IPS-NIHi7 (cell line): ENCODE results near the gene SCN3A.
A peak's percentile ranks its signal among the peaks of the same experiment; 100 is the strongest.

ENCODE experiments used
- DNase-seq: peaks from one replicate; pipeline ENCODE4 v3.0.0; 2012; ENCODE audit warnings: mixed read lengths; ENCODE audit errors: extremely low spot score

The SCN3A gene

GRCh38 chr2:165112133-165112573 is 91.7 kb downstream of the SCN3A start:
- DNase-seq: no peak

- no peak for DNase-seq
Measured at GRCh38 chr2:165110394-165110793, 93.5 kb downstream of the SCN3A start.

DNA sequence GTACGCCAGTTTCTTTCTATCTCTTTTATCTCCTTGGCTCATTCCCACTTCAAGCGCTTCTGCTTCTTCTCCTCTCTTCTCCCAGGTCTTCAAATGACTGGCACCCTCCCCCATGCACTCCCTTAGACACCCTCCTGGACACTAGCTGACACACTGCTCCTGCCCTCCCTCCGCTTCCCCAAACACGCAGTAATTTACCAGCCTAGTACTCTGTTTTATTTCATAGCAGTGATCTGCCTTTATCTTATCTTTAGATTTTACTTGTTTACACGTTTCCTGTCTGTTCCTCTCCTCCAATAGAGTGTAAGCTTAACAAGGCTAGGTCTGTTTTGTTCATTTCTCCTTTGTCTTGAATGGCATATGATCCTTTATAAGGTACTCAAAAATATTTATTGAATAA is 93.9 kb downstream of the SCN3A start:
- DNase-seq: peak; percentile 13

GRCh38 chr2:165105926-165106325 is 97.9 kb downstream of the SCN3A start:
- DNase-seq: no peak

DNA sequence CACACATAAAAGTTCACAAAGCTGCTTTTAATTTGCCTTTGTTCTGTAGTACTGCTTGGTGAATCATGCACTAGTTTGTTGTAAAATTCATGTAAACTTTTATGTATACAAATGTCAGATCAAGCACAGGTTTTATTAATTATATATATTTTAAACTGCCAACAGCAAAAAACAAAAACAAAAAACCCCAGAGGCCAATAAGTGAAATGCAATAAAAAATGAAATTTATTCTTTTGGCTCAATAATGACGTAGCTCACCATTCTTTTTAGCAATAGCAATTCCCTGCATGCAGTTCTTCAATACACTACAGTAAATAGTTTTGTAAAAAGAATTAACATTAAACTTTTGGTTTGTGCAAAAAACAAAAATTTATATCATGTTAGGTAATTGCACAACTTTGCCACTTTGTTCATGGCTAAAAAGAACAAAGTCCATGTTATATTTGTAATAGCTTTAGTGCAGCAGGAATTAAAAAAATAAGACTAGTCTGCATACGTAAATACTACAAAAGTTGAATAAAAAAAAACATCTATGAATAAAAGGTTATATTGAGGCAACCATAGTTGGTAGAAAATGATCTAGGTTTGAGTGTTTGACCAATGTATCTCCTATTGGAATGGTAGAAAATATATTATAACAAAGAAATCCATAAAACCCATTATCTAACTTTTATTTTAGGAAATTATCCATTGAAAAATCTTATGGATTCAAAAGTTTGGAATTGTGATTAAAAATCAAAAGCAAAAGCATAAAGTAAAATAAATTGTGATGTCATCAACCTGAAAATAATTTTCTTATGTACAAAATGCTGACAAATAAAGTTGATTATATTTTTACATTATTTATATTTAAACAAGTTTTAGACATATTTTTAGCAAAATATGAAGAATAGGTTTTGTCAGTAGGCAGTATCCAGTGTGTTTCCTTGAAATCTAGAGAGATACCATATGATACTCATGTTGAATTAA is 115.6 kb downstream of the SCN3A start:
- DNase-seq: no peak

DNA sequence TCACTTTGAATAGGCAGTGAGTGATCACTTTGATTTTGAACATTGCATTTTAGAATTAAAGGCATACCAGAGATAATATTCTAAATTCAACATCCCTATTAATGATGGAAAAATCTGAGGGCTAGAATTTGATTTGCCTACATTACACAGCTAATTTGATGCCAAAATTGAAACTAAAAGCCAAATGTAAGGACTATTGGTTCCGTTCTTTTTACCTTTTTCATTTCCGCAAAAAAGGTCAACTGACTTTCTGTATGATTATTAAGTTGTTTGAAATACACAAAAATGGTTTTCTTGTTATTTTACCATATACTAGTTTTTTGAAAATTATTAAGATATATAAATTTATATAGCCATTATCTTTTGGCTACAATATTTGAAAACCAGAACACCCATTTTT is 117.5 kb downstream of the SCN3A start:
- DNase-seq: no peak

DNA sequence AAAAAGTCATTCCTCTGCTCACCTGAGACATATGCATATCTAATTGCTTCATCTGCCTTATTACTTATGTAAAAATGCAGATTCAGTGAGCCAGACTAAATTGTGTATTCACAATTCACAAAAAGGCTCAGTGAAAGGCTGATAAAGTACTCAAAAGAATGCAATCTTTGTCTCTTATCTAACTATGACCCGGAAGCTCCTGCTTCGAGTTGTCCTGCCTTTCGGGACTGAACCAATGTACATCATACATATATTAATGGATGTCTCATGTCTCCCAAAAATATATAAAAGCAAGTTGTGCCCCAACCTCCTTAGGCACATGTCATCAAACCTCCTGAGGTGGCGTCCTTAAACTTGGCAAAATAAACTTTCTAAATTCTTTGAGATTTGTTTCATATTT is 120.5 kb downstream of the SCN3A start:
- DNase-seq: no peak

GRCh38 chr2:165082479-165082878 is 121.4 kb downstream of the SCN3A start:
- no peak for DNase-seq

DNA sequence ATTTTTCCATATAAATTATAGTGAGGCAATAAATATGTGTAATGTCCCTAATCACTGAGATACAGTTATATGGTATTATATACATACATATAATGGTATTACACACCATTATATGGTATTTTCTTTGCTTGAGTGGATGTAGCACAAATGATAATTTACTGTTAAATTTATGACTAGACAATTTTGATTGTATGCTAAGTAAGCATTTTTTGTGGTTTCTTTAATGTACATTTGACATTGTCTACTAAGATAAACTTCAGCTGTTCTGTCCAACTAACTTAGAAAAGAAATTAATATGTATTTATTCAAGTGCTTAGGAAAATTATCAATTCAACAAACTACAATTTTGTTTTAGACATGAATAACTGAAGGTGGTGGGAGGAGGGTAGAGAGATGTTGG is 122.6 kb downstream of the SCN3A start:
- DNase-seq: no peak

GRCh38 chr2:165079432-165079831 is 124.4 kb downstream of the SCN3A start:
- DNase-seq: no peak

DNA sequence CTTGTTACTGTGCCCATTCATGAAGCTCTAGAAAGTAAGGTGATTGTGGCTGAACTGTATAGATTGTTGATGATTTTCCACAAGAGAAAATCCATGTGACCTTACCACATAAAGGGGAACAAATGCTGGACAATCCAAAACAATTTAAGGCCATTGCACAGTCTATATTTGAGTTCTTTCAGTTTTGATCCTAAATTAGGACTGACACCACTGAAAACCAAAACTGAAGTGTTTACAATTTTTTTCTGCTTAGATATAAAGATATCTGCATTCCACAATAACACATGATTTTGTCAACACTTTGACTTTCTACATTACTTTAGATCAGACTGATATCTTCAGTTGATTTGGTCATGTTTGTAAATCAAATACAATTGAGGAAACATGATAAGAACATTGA is 124.9 kb downstream of the SCN3A start:
- no peak for DNase-seq

DNA sequence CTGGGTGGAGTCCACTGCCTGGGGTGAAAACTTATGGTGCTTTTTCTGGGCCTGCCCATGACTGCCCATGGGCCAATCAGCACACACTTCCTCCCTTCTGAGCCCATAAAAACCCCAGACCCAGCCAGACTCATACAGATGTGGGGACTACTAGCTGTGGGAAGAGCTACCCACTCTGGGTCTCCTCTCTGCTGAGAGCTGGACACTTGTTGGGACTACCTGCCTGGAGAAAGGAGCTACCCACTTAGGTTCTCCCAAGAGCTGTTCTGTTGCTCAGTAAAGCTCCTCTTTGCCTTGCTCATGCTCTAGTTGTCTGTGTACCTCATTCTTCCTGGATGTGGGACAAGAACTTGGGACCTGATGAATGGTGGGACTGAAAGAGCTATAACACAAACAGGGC is 129.0 kb downstream of the SCN3A start:
- no peak for DNase-seq

- no peak for DNase-seq
Measured at GRCh38 chr2:165074323-165074722, 129.5 kb downstream of the SCN3A start.

GRCh38 chr2:165070076-165070475 is 133.8 kb downstream of the SCN3A start:
- DNase-seq: peak; percentile 50

- no peak for DNase-seq
Measured at GRCh38 chr2:165069151-165069550, 134.7 kb downstream of the SCN3A start.

- DNase-seq: no peak
Measured at GRCh38 chr2:165068487-165068757, 135.4 kb downstream of the SCN3A start.

- peak; percentile 93 for DNase-seq
Measured at GRCh38 chr2:165067643-165068486, 136.0 kb downstream of the SCN3A start.

GRCh38 chr2:165064743-165065142 is 139.1 kb downstream of the SCN3A start:
- DNase-seq: no peak

DNA sequence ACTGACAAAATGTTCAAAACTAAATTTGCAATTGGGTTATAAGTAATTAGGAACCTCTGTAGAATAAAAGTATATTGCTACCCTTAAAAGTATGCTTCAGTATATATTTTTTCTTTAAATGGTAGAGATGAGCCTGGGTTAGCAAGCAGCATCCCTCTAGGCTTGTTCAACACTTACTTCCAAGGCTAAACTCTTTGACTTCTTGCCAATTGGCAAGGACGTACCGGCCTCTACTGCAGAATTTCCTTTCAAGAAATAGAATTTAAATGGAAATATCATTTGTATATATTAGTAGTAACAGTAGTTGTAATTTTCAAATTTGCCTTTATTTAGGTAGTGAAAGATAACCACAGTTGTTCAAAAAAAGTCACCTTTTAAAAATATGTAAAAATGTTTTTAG is 143.4 kb downstream of the SCN3A start:
- DNase-seq: no peak

DNA sequence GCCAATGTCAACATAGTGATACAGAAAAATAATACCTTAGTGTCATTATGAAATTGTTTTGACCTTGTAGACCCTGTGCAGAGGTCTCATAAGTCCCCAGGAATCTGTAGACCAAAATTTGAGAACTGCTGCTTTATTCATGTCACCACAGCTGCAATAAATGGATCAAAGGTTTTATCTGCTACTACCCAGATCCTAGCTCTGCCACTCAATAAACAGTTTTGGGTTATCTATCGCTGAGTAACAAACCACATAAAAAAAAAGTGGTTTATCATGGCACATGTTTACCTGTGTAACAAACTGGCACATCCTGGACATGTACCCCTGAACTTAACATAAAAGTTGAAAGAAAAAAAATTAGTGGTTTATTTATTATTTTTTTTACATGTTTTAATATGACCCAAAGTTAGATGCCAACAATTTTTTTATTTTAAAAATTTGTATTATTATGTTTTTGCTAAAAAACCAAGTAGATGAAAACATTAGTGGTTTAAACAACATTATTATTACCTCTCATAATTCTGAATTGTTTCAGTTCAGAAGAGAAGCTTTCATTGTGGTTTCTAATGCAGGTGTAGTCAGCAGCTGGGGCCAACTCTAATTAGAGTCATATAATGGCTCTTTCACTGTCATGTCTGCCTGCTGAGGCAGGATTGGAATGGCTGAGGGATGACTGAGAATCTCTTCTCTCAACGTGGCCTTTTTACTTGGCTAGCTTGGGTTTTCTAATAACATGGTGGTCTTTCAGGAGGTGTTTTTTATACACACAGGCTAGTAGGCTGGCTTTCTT is 145.2 kb downstream of the SCN3A start:
- DNase-seq: no peak

DNA sequence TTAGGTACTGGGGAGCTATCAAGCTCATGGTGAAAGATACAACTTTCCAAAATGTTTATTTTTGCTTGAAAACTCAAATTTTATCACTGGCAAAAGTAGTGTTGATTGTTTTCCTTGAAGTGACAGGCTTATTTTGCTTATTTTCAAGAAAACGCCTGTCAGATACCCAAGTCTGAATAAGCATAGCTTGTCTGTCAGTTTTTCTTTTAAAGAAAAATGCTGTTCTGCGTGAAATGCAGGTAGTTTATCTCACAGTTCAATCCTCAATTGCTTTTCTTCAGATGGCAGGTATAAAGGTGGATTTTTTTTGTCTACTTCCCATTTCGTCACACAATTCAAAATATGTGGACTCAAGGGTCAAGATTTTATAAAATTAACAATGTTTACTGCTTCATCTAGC is 145.9 kb downstream of the SCN3A start:
- no peak for DNase-seq

- no peak for DNase-seq
Measured at GRCh38 chr2:165057308-165057707, 146.5 kb downstream of the SCN3A start.
